Measurements from ENCODE around the gene NR4A1. TPM values are rescaled to one million over a fixed set of nuclear protein-coding genes. Genes with fewer than 3 reads are reported as not detected.

NR4A1 gene
- total RNA-seq, 1 donor from 2014 or later: 4.3 TPM

GRCh38 chr12:52020539-52021336 lies 30.5 kb upstream of the NR4A1 start:
- no peak overlapping the region for H3K4me3 ChIP-seq (ENCODE audit: low read depth, low read length)
- DNase-seq (ENCODE audit: low read depth): no peak
- TF ChIP-seq CTCF (conservative IDR thresholded peaks at IDR 0.05; ENCODE audit: low read depth, low read length): peak; percentile 81

- DNase-seq (ENCODE audit: low read depth): no peak
- H3K4me3 ChIP-seq (ENCODE audit: low read depth, low read length): peak overlapping the region; percentile 49
- no peak for TF ChIP-seq CTCF (conservative IDR thresholded peaks at IDR 0.05; ENCODE audit: low read depth, low read length)
These were observed 28.4 kb upstream of the NR4A1 start for GRCh38 chr12:52022841-52023181.

- no peak for DNase-seq (ENCODE audit: low read depth)
- TF ChIP-seq CTCF (conservative IDR thresholded peaks at IDR 0.05; ENCODE audit: low read depth, low read length): peak; percentile 86
- peak overlapping the region; percentile 49 for H3K4me3 ChIP-seq (ENCODE audit: low read depth, low read length)
These were observed 27.9 kb upstream of the NR4A1 start for GRCh38 chr12:52023182-52023975.

- DNase-seq (ENCODE audit: low read depth): no peak
- no peak for TF ChIP-seq CTCF (conservative IDR thresholded peaks at IDR 0.05; ENCODE audit: low read depth, low read length)
- H3K4me3 ChIP-seq (ENCODE audit: low read depth, low read length): peak overlapping the region; percentile 49
These were observed 27.1 kb upstream of the NR4A1 start for GRCh38 chr12:52023976-52024688.

- TF ChIP-seq CTCF (conservative IDR thresholded peaks at IDR 0.05; ENCODE audit: low read depth, low read length): no peak
- no peak for DNase-seq (ENCODE audit: low read depth)
These were observed 26.4 kb upstream of the NR4A1 start for GRCh38 chr12:52024845-52025230.

GRCh38 chr12:52026263-52026662 lies 25.0 kb upstream of the NR4A1 start:
- H3K4me3 ChIP-seq (ENCODE audit: low read depth, low read length): no peak overlapping the region
- no peak for DNase-seq (ENCODE audit: low read depth)
- no peak for TF ChIP-seq CTCF (conservative IDR thresholded peaks at IDR 0.05; ENCODE audit: low read depth, low read length)

More at GRCh38 chr12:52024845-52025230, 26.4 kb upstream of the NR4A1 start:
- peak overlapping the region; percentile 49 for H3K4me3 ChIP-seq (ENCODE audit: low read depth, low read length)

Data from epithelial cell of proximal tubule (primary cell).